HG03521 (cell line): ENCODE results near the gene OOSP2.
"Not testable (repeated sequence)": the region's sequence is repeated elsewhere in the genome, so short reads cannot be mapped to it uniquely, and the experiment has no call there.

Source experiments
- ATAC-seq: cut with Tn5 transposase; IDR thresholded peaks from one replicate; pipeline ENCODE4 v1.9.1; 2021; ENCODE audit warnings: mild to moderate bottlenecking, moderate library complexity; ENCODE audit not compliant: unreplicated experiment

Gene OOSP2, protein sequence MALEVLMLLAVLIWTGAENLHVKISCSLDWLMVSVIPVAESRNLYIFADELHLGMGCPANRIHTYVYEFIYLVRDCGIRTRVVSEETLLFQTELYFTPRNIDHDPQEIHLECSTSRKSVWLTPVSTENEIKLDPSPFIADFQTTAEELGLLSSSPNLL

DNA sequence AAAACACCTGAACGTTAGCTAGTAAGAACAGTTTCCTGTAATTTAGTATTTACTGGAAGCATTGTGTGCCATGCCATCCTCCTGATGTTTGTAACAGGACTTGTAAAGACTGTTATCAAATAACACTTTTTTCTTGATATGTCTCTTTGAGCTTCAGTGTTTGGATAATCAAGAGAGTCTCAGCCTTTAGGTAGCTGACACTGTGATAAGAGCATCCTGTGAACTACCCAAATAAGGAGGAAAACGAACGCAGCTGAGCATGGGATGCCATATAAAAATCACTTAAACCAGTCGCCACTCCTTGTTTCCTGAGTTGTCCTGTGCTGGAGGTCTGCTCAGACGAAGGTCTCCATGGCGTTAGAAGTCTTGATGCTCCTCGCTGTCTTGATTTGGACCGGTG, at the start of gene OOSP2:
OOSP2 (plus strand) TSS at position 301 of the 400 bp plus-strand sequence; CDS start at position 352, 51 bp downstream.
- no peak for ATAC-seq

DNA sequence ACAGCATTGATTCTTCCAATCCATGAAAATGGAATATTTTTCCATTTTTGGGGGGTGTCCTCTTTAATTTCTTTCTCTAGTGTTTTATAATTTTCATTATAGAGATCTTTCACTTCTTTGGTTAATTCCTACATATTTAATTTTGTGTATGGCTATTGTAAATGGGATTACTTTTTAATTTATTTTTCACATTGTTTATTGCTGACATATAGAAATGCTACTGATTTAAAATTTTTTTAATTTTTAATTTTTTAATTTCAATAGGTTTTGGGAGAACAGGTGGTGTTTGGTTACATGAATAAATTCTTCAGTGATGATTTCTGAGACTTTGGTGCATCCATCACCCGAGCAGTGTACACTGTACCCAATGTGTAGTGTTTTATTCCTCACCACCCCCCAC, 49.8 kb upstream of the OOSP2 start:
- no peak for ATAC-seq

DNA sequence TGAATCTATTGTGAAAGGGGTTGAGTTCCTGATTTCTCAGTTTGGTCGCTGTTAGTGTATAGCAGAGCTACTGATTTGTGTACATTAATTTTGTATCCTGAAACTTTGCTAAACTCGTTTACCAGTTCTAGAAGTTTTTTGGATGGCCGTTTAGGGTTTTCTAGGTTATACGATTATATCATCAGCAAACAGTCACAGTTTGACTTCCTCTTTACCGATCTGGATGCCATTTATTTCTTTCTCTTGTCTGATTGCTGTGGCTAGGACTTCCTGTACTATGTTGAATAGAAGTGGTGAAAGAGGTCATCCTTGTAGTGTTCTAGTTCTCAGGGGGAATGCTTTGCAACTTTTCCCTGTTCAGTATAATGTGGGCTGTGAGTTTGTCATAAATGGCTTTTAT, 47.8 kb upstream of the OOSP2 start:
- ATAC-seq, result no peak

DNA sequence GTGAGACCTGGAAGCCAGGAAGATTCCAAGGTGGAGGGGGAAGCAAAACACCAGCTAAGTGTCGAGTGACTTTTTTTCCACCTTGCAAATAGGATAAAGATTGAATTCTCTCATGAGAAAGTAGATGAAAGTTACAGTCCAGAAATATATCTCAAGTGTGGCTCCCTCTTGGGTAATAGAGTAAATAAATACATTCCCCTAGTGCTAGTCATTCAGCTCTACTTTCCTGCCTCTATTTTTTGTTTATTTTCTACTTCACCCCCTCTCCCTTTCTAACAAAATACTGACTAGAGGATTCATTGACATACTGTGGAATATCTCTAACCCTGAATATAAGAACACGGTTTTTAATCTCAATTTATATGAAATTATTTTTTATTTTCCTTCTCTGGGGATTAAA, 42.4 kb upstream of the OOSP2 start:
- no peak for ATAC-seq

DNA sequence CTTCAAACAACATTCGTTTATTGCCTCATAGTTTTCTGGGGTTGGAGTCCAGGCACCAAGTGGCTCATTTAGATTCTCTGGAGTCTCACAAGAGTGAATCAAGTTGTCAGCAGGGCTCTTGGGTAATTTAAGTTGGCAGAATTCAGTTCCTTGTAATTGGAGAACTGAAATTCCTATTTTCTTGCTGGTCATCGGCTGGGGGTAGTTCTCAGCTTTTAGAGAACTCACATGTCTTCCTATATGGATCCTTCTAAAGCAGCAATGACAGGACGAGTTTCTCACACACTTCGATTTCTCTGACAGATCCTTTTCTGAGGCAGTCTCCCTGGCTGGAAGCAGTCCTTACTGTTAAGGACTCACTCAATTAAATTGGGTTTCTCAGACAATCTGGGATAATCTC, 40.5 kb upstream of the OOSP2 start:
- no peak for ATAC-seq

DNA sequence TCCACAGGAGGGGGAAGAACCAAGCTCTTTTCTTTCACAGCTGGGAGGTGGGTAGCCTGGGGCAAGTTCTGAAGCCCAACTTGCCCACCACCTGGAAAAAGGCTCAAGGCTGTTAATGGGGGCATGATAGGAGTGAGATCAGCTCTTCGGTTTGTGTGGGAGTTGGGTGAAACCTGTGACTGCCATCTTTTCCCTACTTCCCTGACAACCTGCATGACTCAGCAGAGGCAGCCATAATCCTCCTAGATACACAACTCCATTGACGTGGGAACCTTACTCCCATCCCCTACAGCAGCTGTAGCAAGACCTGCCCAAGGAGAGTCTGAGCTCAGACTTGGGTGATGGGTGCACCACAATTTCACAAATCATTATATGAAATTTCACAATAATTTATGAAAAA, 36.5 kb upstream of the OOSP2 start:
- ATAC-seq, result no peak

DNA sequence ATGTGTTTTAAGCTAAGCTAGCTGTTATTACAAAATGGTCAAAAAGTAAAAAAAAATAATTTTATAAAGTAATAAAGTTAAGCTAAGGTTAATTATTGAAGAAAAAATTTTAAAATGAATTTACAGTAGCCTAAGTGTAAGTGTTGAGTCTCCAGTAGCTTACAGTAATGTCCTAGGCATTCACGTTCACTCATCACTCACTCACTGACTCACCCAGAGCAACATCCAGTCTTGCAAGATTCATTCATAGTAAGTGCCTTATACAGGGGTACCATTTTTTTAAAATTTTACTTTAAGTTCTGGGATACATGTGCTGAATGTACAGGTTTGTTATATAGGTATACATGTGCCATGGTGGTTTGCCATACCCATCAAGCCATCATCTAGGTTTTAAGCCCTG, 34.8 kb upstream of the OOSP2 start:
- no peak for ATAC-seq

DNA sequence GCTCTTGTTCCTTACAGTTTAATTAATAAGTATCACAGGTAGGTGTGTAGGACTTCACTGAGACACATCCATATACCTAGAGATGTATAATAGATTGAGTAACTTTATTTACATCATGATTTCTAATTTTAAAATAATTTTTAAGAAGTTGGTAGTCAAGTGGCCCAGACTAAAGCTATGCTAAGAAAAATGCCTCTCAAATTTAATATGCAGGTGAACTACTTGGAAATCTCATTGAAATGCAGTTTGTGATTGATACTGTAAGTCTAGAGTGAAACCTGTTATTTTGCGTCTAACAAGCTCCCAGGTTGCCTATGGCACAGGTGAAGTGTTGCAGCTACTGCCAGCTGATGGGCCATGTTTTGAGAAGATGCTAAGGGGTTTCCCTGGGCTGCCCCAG, 23.3 kb upstream of the OOSP2 start, which contains the start of gene OOSP4B:
OOSP4B (plus strand) TSS at position 301 of the 400 bp plus-strand sequence.
- no peak for ATAC-seq

DNA sequence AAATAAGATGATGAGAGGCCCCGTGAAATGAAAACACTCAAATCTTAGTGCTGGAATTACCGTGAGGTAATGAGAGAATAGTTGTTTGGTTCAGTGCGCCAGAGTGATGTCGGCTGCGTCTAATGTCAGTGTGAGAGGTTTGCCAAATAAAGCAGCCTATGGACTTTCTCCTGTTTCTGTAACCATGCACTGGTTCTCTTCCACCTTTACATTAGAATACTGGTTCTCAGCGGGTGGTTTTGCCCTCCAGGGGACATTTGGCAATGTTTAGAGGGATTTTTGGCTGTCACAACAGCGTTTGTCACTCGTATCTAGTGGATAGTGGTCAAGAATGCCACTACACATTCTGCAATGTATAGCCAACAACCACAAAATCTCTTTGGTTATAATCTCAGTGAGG, 22.2 kb upstream of the OOSP2 start:
- no peak for ATAC-seq

DNA sequence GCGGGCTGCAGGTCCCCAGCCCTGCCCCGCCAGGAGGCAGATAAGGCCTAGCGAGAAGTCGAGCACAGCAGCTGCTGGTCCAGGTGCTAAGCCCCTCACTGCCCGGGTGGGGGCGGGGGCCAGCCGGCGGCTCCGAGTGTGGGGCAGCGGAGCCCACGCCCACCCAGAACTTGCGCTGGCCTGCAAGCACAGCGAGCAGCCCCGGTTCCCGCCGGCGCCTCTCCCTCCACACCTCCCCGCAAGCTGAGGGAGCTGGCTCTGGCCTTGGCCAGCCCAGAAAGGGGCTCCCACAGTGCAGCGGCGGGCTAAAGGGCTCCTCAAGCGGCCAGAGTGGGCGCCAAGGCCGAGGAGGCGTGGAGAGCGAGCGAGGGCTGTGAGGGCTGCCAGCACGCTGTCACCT, 19.8 kb upstream of the OOSP2 start:
- ATAC-seq, result not testable (repeated sequence)

DNA sequence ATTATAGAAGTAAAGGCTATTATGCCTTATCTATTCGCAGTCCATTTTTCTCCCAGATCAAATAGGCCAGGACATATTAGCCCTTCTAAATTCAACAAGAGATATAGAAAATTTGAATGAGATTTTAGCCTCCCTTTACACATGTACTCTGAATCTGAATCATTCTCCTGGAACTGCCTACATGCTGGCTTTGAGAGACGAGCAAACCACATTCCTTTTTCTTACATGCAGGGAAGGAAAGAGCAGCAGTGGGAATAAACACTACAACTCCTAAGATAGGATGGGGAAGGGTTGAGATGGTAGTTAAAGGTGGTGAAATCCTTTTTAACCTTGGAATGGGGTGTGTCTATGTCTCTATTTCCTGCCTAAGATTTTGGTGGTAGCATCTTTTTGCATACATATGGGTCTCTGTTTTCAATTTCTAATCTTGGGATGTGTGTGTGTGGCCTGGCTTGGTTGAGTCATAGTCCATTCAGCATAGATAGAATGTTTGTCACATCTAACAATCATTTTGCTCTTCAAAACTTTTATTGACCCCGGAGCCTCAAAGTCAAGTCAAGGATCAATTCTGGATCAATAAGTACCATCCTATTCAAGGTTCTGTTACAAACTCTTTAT, 11.1 kb upstream of the OOSP2 start:
- ATAC-seq, result no peak

DNA sequence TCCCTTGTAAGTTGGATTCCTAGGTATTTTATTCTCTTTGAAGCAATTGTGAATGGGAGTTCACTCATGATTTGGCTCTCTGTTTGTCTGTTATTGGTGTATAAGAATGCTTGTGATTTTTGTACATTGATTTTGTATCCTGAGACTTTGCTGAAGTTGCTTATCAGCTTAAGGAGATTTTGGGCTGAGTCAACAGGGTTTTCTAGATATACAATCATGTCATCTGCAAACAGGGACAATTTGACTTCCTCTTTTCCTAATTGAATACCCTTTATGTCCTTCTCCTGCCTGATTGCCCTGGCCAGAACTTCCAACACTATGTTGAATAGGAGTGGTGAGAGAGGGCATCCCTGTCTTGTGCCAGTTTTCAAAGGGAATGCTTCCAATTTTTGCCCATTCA, 10.2 kb downstream of the OOSP2 start:
- not testable (repeated sequence) for ATAC-seq

DNA sequence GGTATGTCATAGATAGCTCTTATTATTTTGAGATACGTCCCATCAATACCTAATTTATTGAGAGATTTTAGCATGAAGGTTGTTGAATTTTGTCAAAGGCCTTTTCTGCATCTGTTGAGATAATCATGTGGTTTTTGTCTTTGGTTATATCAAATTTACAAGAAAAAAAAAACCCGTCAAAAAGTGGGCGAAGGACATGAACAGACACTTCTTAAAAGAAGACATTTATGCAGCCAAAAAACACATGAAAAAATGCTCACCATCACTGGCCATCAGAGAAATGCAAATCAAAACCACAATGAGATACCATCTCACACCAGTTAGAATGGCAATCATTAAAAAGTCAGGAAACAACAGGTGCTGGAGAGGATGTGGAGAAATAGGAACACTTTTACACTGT, 10.6 kb downstream of the OOSP2 start:
- ATAC-seq, result not testable (repeated sequence)

DNA sequence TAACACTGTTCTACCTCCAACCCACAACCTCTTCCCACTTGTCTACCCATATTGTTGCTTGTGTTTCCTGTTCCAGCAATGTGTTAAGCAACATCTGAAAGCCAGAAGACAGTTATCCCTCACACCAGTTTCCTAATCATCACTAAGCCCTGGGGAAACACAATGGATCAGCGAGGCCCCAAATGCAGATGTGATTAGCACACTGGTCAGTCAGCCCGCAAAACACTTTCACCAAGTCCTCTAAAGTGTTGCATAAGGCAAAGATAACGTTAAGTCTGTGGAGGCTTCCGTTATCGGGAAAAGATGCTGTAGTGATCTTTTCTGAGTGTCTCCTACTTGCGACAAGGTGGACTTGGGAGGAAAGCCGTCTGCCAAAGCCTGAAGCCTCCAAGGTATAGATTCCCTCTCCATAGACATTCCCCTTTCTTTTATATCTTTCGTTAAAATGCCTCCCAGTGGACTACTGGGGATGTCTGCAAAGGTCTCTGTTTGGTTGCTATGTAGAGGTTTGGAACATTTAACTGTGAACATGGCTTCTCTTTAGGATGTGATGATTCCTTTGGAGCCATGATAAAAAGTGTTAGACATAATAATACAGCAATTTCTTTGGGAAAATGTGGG, 16.2 kb downstream of the OOSP2 start, which contains the start of gene MS4A3:
MS4A3 (plus strand) TSS at position 317 of the 621 bp plus-strand sequence. CDS start 4,496 bp downstream, outside the sequence.
- ATAC-seq, result no peak

DNA sequence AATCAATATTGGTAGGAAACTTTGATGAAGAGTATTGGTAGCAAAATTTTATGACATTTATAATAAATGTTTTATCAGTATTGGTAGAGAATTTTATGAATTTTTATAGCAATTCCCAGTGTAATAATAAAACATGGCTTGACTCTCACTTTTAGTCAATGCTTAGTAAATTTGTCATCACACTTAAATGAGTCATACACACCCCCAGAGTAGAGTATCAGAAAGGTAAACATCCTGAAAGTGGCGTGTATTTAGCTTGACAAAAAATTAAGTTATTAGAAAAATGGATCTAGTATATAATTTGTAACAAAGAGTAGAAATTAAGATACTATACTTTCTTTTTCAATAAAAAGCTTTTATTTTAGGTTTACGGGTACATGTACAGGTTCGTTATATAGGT, 18.8 kb downstream of the OOSP2 start:
- ATAC-seq, result no peak

DNA sequence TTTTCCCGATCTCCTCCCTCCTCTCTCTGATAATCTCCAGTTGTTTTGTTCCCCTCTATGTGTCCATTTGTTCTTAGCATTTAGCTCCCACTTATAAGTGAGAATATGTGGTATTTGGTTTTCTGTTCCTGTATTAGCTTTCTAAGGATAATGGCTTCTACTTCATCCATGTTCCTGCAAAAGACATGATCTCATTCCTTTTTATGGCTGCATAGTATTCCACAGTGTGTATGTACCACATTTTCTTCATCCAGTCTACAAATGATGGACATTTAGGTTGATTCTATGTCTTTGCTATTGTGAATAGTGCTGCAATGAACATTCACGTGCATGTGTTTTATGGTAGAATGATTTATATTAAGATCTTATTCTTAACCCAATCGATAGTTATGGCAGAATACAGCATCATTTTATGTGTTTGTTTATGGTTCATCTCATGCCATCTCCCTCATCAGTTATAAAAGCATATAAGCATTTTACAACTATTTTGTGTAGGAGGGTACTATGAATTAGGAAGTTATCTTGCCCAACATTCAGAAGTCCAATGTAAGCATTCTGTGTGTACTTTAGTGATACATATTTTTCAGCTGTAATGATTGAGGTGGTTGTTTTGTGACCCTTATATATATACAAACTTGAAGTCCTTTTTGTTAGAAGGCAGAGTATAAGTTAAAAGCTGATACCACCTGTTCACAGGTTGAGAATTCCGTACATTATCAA, 19.5 kb downstream of the OOSP2 start:
- ATAC-seq, result no peak

DNA sequence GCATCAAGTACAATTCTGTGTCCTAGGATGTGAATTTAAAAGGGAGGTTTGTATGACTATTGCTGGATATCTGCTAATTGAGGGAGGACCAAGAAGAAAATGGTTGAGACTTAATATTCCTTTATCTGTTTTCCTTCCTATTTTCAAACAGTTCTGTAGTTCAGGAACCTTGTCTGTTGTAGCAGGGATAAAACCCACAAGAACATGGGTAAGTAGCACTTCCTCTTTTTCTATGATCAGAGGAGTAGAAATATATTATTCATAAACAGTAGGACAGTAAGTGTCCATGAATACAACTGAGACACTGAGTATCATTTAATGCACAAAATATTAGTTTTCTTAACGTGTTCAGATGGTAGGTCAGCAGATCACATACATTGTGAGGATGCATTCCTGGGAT, 23.9 kb downstream of the OOSP2 start:
- no peak for ATAC-seq

DNA sequence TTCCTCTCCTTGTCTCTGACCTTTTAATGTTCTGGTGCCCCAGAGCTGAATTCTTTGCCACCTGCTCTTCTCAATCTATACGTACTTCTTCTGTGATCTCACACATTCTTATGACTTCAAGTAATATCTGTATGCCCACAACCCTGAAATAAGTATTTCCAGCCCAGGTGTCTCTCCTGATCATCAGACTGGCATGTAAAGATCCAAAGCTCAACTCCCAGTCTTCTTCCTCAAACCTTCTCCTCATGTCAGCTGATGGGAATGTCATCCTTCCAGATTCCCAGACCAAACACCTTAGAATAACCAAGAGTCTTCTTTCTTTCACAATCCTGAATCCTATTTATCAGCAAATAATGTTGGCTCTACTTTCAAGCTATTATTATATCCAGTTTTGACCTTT, 25.6 kb downstream of the OOSP2 start:
- no peak for ATAC-seq

DNA sequence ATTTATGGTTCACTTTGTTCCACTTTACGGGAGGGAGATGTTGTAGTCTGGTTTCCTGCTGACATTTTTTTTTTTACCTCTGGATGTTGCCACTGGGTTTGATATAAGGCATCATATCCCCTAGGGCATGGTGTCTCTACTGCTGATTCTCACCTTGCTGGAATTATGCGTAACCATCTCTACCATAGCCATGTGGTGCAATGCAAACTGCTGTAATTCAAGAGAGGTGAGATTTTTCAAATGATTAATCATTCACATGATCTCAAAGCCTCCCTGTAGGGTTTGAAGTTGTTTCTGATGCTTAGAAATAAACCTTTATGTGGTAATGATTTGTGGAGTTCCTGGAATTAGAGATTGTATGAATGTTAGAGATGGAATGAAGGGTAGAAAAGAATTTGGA, 29.2 kb downstream of the OOSP2 start:
- ATAC-seq, result no peak

DNA sequence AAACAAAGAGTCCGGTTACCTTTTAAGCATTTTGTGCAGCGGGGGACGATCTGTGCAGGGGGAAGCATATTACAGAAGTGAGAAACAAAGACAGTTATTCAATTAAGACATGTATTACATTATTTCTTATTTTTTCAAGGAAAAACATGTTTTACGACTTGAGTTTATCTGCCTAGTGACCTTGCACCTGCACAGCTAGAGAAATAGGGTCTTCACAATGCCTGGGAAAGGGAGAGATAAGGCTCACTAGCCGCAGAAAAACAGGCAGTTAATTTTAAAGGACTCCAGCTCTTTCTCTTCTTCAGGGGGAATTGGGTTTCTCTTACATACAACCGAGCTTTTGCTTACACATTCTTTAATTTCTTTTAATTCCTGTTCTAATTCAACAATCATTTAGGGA, 31.4 kb downstream of the OOSP2 start:
- not testable (repeated sequence) for ATAC-seq

DNA sequence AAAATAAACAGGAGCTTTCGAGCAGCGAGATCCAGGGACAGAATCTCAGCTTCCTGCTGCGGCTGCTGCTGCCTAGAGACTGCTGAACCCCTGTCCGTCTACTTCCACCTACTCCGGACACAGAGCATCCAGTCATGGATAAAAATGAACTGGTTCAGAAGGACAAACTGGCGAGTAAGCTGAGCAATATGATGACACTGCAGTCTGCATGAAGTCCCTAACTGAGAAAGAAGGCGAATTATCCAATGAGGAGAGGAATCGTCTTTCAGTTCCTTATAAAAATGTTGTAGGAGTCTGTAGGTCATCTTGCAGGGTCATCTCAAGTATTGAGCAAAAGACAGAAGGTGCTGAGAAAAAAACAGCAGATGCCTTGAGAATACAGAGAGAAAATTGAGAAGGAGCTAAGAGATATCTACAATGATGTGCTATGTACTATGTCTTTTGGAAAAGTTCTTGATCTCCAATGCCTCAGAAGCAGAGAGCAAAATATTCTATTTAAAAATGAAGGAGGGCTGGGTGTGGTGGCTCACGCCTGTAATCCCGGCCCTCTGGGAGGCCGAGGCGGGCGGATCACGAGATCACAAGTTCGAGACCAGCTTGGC, 37.1 kb downstream of the OOSP2 start:
- no peak for ATAC-seq
